Sigmoid colon (tissue), 3 donors: ENCODE measurements around the gene OR2A12.
"Not testable (repeated sequence)": the region's sequence is repeated elsewhere in the genome, so short reads cannot be mapped to it uniquely, and the experiment has no call there.

Experiments used
- POLR2A ChIP-seq, 2 donors: fragments of 450-650 bp; IDR thresholded peaks; one replicate each; pipeline ENCODE4 v1.6.1; 2016; ENCODE audit warnings: antibody characterized with exemption in 2 of 2, mild to moderate bottlenecking in 2 of 2, moderate library complexity in 2 of 2
- TF ChIP-seq, protein P1 (sequence below), 4 experiments: fragments of 450-650 bp in 3 of 4; fragments of 200-600 bp in 1 of 4; IDR thresholded peaks; one replicate each; pipeline ENCODE4 v1.5.1; 2016 to 2019; ENCODE audit warnings: antibody characterized with exemption in 4 of 4, mild to moderate bottlenecking in 3 of 4, moderate library complexity in 2 of 4

DNA sequence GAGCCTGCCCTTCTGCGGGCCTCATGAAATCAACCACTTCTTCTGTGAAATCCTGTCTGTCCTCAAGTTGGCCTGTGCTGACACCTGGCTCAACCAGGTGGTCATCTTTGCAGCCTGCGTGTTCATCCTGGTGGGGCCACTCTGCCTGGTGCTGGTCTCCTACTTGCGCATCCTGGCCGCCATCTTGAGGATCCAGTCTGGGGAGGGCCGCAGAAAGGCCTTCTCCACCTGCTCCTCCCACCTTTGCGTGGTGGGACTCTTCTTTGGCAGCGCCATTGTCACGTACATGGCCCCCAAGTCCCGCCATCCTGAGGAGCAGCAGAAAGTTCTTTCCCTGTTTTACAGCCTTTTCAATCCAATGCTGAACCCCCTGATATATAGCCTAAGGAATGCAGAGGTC is 43.5 kb downstream of the OR2A12 start:
- TF ChIP-seq, protein P1, sequence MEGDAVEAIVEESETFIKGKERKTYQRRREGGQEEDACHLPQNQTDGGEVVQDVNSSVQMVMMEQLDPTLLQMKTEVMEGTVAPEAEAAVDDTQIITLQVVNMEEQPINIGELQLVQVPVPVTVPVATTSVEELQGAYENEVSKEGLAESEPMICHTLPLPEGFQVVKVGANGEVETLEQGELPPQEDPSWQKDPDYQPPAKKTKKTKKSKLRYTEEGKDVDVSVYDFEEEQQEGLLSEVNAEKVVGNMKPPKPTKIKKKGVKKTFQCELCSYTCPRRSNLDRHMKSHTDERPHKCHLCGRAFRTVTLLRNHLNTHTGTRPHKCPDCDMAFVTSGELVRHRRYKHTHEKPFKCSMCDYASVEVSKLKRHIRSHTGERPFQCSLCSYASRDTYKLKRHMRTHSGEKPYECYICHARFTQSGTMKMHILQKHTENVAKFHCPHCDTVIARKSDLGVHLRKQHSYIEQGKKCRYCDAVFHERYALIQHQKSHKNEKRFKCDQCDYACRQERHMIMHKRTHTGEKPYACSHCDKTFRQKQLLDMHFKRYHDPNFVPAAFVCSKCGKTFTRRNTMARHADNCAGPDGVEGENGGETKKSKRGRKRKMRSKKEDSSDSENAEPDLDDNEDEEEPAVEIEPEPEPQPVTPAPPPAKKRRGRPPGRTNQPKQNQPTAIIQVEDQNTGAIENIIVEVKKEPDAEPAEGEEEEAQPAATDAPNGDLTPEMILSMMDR (IDR thresholded peaks at IDR 0.05): not testable (repeated sequence)
- TF ChIP-seq POLR2A (IDR thresholded peaks at IDR 0.05): not testable (repeated sequence)
